PC-9 (cell line): Measurements from ENCODE around the gene RRAGC.

Source experiments
- EZH2 ChIP-seq: fragments of 200-600 bp; sonication (generic); IDR thresholded peaks from 2 replicates; pipeline ENCODE4 v1.8.0; 2017; ENCODE audit warnings: antibody characterized with exemption, low read depth
- TF ChIP-seq, protein P1 (sequence below): fragments of 200-600 bp; sonication (generic); conservative IDR thresholded peaks from 2 replicates; pipeline ENCODE4 v1.6.1; 2017; ENCODE audit warnings: mixed run types, antibody characterized with exemption, mild to moderate bottlenecking, moderate library complexity

DNA sequence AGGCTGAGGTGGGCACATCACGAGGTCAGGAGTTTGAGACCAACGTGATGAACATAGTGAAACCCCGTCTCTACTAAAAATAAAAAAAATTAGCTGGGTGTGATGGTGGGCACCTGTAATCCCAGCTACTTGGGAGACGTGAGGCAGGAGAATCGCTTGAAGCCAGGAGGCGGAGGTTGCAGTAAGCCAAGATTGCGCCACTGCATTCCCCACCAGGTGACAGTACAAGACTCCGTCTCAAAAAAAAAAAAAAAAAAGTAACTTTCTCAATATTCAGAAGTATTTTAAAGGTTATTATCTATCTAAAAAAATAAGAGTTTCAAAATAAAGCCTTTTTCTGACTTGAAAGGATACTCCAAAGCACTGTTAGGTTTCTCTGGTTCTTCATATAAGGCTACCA lies 7.6 kb upstream of the RRAGC start:
- no peak for TF ChIP-seq EZH2
- TF ChIP-seq, protein P1, sequence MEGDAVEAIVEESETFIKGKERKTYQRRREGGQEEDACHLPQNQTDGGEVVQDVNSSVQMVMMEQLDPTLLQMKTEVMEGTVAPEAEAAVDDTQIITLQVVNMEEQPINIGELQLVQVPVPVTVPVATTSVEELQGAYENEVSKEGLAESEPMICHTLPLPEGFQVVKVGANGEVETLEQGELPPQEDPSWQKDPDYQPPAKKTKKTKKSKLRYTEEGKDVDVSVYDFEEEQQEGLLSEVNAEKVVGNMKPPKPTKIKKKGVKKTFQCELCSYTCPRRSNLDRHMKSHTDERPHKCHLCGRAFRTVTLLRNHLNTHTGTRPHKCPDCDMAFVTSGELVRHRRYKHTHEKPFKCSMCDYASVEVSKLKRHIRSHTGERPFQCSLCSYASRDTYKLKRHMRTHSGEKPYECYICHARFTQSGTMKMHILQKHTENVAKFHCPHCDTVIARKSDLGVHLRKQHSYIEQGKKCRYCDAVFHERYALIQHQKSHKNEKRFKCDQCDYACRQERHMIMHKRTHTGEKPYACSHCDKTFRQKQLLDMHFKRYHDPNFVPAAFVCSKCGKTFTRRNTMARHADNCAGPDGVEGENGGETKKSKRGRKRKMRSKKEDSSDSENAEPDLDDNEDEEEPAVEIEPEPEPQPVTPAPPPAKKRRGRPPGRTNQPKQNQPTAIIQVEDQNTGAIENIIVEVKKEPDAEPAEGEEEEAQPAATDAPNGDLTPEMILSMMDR: no peak
